Neutrophil (primary cell): ENCODE data around the gene OR6B1.

Source experiments
- H3K27ac ChIP-seq: fragments of 200-600 bp; sonication (generic); 2 replicates; pipeline ENCODE4 v1.5.1; 2016; ENCODE audit warnings: mild to moderate bottlenecking, moderate library complexity
- H3K27me3 ChIP-seq: fragments of 200-600 bp; sonication (generic); 2 replicates; pipeline ENCODE4 v1.6.0; 2016; ENCODE audit warnings: mild to moderate bottlenecking
- H3K36me3 ChIP-seq: fragments of 200-600 bp; sonication (generic); 2 replicates; pipeline ENCODE4 v1.5.1; 2017
- H3K4me1 ChIP-seq, 2 experiments: fragments of 200-600 bp in 1 of 2; sonication (generic) in 1 of 2; 1 replicate in 1 of 2; 2 replicates in 1 of 2; pipeline versions ENCODE4 v1.5.1 to v1.6.1; 2013 to 2016; ENCODE audit warnings: low read depth in 1 of 2, low read length in 1 of 2, mild to moderate bottlenecking in 1 of 2, moderate library complexity in 1 of 2; ENCODE audit not compliant: control insufficient read depth in 1 of 2, insufficient read depth in 1 of 2
- H3K4me3 ChIP-seq, 2 experiments: fragments of 200-600 bp in 1 of 2; sonication (generic) in 1 of 2; 1 replicate in 1 of 2; 2 replicates in 1 of 2; pipeline ENCODE4 v1.5.1; 2013 to 2016; ENCODE audit warnings: low read depth in 1 of 2, low read length in 1 of 2, mild to moderate bottlenecking in 1 of 2, moderate library complexity in 1 of 2
- H3K9me3 ChIP-seq: fragments of 200-600 bp; sonication (generic); 2 replicates; pipeline ENCODE4 v1.5.1; 2016
- TF ChIP-seq, protein P1 (sequence below): fragments of 200-600 bp; sonication (generic); IDR thresholded peaks from 2 replicates; pipeline ENCODE4 v1.5.1; 2016; ENCODE audit warnings: antibody characterized with exemption

The OR6B1 gene

GRCh38 chr7:144011458-144012230 lies 11.5 kb downstream of the OR6B1 start:
- Histone ChIP-seq H3K27me3 (no peaks in the 10 kb centered on the region), H3K27ac (no peak overlapping the region), H3K9me3 (no peaks in the 10 kb centered on the region), H3K36me3 (no peaks in the 10 kb centered on the region), H3K4me3 (no peak overlapping the region), H3K4me1 (no peaks in the 10 kb centered on the region)
- TF ChIP-seq, protein P1, sequence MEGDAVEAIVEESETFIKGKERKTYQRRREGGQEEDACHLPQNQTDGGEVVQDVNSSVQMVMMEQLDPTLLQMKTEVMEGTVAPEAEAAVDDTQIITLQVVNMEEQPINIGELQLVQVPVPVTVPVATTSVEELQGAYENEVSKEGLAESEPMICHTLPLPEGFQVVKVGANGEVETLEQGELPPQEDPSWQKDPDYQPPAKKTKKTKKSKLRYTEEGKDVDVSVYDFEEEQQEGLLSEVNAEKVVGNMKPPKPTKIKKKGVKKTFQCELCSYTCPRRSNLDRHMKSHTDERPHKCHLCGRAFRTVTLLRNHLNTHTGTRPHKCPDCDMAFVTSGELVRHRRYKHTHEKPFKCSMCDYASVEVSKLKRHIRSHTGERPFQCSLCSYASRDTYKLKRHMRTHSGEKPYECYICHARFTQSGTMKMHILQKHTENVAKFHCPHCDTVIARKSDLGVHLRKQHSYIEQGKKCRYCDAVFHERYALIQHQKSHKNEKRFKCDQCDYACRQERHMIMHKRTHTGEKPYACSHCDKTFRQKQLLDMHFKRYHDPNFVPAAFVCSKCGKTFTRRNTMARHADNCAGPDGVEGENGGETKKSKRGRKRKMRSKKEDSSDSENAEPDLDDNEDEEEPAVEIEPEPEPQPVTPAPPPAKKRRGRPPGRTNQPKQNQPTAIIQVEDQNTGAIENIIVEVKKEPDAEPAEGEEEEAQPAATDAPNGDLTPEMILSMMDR: no peak

DNA sequence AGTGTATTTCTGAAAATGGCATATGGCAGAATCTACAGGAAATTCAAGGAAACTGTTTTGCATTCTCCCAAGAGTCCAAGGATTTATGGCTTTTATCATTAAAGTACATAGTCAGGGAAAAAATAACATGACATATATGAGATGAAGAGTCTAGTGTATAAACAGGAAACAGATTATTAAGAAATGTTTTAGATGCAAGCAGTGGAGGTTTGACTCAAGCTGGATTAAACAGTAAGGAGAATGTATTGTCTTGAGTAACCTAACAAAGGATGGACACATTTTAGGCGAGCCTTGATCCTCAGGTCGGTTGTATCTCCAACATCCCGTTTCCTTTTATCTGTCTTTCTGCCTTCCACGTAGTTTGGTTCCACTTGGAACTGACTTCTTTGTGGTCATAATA lies 17.9 kb downstream of the OR6B1 start:
- H3K4me1 ChIP-seq: no peaks in the 10 kb centered on the region
- TF ChIP-seq, protein P1: no peak
- no peak overlapping the region for H3K4me3 ChIP-seq
- no peaks in the 10 kb centered on the region for H3K9me3 ChIP-seq
- H3K27me3 ChIP-seq: no peaks in the 10 kb centered on the region
- no peaks in the 10 kb centered on the region for H3K36me3 ChIP-seq
- H3K27ac ChIP-seq: no peak overlapping the region

- Histone ChIP-seq H3K27me3 (no peaks in the 10 kb centered on the region), H3K4me1 (no peaks in the 10 kb centered on the region), H3K27ac (no peak overlapping the region), H3K9me3 (no peaks in the 10 kb centered on the region), H3K4me3 (no peak overlapping the region), H3K36me3 (no peaks in the 10 kb centered on the region)
- TF ChIP-seq, protein P1: no peak
These were observed 19.3 kb downstream of the OR6B1 start for GRCh38 chr7:144019457-144019856.

DNA sequence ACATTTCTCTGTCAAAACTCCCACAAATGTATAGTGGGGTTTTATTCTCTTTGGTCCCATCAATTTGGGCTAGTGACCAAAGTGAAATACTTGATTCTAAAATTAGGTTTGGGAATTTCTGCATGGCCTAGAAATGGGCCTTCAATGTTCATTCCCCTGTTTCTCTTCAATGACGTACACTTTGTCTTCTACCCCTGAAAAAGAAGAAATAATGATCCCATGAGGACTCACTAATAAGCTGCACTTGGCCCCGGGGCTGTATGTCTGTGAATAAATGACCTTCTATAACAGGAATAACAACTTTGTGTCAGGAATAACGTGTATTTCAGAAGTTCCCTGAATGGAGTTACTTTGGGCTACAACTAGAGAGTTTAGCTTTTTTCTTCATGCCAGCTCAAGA lies 20.2 kb downstream of the OR6B1 start:
- Histone ChIP-seq H3K4me1 (no peaks in the 10 kb centered on the region), H3K27ac (no peak overlapping the region), H3K4me3 (no peak overlapping the region), H3K36me3 (no peaks in the 10 kb centered on the region), H3K27me3 (no peaks in the 10 kb centered on the region), H3K9me3 (no peaks in the 10 kb centered on the region)
- TF ChIP-seq, protein P1: no peak

DNA sequence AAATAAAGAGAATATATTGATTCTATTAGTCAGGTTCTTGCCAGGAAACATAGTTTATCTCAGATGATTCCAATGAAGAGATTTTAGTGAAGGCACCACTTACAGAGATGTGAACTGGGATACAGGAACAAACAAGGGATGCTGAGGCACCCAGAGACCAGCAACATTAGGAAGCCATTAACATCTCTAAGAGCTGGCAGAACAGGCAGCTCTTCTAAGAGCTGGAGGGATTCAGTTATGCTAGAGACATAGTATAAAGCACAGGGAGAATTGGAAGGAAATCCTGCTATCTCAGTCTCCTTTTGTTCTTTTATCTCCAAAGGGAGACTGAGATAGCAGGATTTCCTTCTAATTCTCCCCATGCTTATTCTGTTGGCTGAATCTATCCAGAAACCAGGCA lies 22.0 kb downstream of the OR6B1 start:
- Histone ChIP-seq H3K9me3 (no peaks in the 10 kb centered on the region), H3K27ac (no peak overlapping the region), H3K4me3 (no peak overlapping the region), H3K27me3 (no peaks in the 10 kb centered on the region), H3K36me3 (no peaks in the 10 kb centered on the region), H3K4me1 (no peaks in the 10 kb centered on the region)
- TF ChIP-seq, protein P1: no peak
